ENCODE results near the gene SYNM.

SYNM gene

DNA sequence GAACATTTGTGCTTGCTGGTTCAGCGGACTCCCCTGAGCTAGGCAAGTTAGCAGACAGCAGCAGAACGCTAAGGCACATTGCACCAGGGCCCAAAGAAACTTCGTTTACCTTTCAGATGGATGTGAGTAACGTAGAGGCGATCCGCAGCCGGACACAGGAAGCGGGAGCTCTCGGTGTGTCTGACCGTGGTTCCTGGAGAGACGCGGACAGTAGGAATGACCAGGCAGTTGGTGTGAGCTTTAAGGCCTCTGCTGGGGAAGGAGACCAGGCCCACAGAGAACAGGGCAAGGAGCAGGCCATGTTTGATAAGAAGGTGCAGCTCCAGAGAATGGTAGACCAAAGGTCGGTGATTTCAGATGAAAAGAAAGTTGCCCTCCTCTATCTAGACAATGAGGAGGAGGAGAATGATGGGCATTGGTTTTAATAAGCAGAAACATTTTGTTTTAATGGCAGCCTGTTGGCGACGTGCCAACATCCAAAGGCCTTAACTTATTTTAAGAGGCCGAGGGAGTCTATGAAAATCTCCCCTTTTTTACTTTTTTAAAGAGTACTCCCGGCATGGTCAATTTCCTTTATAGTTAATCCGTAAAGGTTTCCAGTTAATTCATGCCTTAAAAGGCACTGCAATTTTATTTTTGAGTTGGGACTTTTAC is 27.9 kb downstream of the SYNM start:
- DNase-seq (ENCODE audit: extremely low spot score, insufficient read length, low read depth): no peak
- FAIRE-seq: no peak

DNA sequence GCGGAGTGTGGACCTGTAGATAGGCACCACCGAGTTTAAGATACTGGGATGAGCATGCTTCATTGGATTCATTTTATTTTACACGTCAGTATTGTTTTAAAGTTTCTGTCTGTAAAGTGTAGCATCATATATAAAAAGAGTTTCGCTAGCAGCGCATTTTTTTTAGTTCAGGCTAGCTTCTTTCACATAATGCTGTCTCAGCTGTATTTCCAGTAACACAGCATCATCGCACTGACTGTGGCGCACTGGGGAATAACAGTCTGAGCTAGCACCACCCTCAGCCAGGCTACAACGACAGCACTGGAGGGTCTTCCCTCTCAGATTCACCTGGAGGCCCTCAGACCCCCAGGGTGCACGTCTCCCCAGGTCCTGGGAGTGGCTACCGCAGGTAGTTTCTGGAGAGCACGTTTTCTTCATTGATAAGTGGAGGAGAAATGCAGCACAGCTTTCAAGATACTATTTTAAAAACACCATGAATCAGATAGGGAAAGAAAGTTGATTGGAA is 29.5 kb downstream of the SYNM start:
- FAIRE-seq (no peak), DNase-seq (ENCODE audit: extremely low spot score, insufficient read length, low read depth) (no peak)

DNA sequence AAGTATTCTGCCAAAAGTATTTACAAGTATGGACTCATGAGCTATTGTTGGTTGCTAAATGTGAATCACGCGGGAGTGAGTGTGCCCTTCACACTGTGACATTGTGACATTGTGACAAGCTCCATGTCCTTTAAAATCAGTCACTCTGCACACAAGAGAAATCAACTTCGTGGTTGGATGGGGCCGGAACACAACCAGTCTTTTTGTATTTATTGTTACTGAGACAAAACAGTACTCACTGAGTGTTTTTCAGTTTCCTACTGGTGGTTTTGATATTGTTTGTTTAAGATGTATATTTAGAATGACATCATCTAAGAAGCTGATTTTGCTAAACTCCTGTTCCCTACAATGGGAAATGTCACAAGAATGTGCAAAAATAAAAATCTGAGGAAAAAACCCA is 30.3 kb downstream of the SYNM start:
- FAIRE-seq (no peak), DNase-seq (ENCODE audit: extremely low spot score, insufficient read length, low read depth) (no peak)

DNA sequence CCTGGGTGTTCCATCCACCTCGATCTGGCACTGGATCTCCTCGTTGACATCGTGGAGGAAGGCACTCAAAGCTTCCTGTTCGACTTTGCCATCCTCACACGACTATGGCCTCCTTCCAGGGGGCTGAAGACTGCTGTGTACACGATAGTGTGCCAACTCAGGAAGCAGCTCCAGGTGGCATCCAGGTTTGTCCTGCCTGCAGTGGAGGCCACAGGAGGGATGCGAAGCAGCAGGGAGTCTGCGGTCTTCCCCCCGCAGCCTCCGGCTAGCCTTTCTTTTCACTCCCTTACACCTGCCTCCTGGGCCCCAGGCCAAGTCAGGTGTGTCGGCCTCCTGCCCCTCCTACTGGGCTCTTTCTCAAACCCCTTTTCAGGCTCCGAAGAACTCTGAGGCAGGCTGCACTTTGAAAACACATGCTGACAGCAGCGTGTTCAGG is 32.2 kb downstream of the SYNM start:
- no peak for DNase-seq (ENCODE audit: extremely low spot score, insufficient read length, low read depth)
- FAIRE-seq: no peak

DNA sequence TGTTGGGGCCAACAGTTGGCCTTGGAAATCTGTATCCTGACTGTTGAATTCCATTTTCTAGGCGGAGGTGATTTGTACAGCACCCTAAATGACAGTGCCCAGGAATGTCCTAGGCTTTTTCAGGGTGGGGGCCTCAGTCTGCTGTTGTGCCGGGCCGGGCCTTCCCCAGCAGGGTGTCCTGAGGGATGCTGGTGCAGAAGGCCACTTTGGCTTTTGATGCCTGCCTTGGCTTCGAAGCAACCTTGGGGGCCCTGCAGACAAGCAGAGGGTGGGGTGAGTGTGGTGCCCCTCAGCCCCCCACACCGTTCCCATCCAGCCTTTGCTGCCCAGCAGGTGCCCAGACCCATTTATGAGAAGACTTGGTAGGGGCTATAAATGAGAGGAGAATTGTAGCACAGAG is 33.0 kb downstream of the SYNM start:
- FAIRE-seq (no peak), DNase-seq (ENCODE audit: extremely low spot score, insufficient read length, low read depth) (no peak)

DNA sequence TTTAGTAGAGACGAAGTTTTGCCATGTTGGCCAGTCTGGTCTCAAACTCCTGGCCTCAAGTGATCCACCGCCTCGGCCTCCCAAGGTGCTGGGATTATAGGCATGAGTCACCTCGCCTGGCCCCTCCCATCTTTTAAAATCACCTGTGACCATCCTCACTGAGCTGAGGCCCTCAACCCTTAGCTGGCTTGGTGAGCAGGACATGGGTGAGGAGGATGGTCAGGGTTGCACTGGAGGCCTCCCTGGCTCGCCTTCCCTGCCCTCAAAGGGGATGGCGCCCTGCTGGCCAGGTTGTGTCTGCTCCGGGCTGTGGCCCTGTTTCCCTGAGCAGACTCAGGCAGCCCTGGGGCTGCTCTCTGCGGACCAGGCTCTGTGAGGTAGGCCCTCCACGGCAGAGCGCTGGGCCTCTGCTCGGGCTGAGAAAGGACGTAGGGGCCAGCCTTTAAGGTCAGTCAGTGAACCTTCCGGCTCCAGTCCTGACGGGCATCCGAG is 33.7 kb downstream of the SYNM start:
- FAIRE-seq (no peak), DNase-seq (ENCODE audit: extremely low spot score, insufficient read length, low read depth) (no peak)

DNA sequence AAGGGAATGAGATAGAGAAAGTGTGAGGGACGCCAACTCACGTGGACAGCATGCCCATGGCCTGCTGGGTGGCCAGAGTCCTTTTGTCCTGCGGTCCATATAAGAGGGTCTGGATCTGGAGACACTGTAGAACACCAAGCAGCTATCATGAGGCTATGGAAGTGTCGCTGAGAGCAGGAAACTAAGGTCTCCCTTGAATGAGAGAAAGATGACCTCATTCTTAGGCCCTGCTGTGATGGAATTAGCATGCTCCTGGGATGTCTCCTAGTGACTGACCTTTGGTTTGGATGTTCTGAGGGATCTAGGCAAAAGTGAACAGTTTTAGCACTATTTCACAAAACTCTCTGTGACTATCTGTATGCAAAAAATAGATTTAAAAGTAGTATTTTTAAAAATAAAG is 34.4 kb downstream of the SYNM start:
- DNase-seq (ENCODE audit: extremely low spot score, insufficient read length, low read depth): no peak
- no peak for FAIRE-seq

DNA sequence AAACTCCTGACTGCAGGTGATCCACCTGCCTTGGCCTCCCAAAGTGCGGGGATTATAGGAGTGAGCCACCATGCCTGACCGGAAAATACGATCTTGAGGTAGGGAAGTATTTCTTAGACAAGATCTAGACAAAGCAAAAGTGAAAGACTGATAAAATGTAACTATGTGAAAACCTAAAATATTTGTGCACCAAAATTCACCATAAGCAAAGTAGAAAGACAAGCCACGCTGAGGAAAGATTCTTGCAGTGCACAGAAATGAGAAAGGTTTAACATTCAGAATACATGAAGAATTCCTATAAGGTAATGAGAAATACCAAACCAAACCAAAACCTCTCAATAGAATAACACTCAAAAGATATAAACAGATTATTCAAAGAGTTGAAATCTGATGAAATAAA is 35.7 kb downstream of the SYNM start:
- no peak for FAIRE-seq

DNA sequence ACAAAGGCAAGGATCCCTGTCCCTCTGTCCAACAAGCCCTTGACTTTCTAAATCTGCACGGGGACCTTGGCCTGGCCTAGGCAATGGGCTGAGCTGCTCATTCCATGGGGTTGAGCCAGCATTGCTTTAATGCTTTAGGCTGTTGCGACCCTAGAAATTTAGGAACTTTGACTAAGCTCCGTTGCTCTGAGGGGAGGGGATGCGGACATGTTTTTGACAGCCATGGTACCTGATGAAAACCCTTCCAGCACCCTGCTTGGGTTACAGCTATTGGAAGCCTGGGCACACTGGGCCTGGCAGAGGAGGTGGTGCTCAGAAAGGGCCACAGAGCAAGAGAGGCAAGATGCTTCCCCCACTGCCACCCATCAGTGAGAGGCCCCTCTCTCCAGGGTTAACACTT is 37.1 kb downstream of the SYNM start:
- FAIRE-seq (no peak), DNase-seq (ENCODE audit: extremely low spot score, insufficient read length, low read depth) (no peak)

More for the DNA sequence above, 35.7 kb downstream of the SYNM start:
- DNase-seq (ENCODE audit: extremely low spot score, insufficient read length, low read depth): no peak

DNA sequence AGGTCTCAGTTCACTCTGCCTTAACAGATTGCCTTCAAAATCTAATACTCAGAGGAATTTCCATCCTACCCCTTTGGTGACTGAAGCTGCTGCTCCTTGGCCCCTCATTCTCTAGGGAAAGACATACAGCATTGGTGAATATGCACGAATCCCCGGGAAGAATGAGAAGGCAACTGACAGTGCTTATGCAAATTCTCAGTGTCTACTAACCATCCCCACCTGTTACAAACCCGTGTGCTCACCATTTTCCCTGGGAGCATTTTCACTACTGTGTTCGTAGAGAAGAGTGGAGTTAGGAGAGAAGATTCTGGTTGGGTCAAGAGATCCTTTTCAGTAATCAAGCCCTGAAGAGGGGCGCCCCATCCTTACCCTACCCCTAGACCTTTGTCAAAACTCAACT is 37.7 kb downstream of the SYNM start:
- FAIRE-seq: no peak
- DNase-seq (ENCODE audit: extremely low spot score, insufficient read length, low read depth): no peak

DNA sequence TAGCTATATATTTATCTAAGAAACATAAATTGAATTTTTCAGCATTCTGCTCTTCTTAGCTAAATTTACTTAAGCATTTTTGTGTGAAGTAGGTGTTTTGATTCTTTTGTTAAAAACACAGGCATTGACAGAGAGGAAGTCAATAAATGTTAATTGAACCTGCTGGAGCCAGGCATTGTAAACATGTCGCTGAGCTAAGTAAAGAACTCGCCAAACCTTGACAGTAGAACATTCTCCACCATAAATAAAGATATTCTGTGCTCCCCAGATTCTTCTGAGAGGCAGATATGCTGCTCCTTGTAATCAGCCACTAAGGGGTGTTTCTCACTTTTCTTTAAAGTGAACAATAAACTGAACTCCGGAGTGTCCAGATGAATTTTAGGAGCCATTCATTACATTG is 38.4 kb downstream of the SYNM start:
- FAIRE-seq (no peak), DNase-seq (ENCODE audit: extremely low spot score, insufficient read length, low read depth) (no peak)

DNA sequence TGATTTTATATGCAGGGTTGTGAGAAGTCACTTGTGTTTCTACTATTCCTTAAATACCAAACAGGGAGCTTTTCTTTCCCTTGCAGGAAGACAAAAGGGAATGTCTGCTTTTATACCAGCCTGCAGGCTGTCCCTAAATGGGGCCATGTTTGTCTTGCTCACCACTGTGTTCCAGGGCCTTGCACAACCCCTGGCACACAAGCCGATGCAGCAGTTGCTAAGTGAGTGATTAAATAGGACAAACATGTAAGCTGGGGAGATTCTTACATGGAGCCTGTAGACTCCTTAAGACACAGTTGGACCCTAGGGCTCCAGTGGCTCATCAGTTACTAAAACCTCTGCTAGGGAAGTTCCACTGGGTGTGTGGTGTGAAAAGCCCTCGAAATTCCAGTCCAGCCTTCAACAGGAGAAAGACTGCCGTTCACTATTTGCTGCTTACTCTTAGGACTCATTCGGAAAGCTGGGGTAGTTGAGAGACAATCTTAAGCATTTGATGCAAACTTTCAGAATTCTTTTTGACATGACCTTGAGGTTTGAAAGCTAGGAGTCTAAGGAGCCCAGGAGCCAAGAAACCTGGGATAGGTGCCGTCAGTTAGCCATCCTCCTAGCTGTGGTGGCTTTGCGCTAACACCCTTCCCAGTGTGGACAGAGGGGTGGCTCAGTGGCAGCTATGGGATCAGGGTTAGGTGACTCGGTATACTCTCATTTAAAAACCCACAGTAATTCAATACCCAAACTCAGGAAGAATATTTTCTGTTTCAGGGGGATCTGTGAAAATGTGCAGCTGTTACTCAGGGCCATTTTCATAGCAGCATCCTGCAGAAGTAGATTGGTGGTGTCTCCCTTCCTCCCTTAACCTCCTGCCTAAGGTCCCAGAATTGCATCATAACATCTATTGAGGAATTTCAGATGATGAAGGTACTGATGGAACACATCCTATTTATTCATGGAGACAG is 39.1 kb downstream of the SYNM start:
- DNase-seq (ENCODE audit: extremely low spot score, insufficient read length, low read depth) (no peak), FAIRE-seq (no peak)

DNA sequence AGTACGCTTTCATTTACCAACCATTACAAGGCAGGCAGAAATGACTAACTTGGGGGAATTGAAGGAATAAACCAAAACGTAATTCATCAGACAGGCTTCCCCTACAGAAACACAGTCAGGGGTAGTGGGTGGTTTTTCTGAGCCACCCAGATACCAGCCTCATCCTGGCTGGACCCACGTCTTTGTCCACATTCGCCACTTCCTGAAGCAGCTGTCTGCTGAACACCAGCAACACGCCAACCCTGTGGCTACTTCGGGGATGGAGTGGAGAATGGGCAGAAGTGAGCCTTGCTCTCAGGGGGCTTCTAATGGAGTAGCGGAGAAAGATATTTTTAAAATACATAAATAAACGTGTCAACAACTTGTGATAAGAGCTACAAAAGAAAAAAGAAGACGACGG is 40.1 kb downstream of the SYNM start:
- no peak for DNase-seq (ENCODE audit: extremely low spot score, insufficient read length, low read depth)
- no peak for FAIRE-seq

DNA sequence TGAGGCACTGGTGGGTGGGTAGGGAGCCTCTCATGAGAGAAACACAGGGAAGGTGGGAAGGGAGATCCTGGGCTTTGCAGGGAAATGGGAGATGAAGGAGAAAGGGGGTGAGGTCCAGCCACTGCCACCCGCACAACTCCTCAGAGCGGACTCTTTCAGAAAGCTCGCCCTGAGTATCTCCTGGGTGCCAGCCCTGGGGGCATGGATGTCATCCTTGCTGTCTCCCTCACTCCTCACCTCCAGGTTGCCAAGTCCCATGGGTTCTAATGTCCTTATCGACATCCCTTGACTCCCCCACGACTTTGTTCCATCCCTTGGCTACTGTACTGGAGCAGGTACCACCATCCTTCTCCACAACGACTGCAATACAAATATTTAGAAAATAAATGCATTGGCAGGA is 40.9 kb downstream of the SYNM start:
- DNase-seq (ENCODE audit: extremely low spot score, insufficient read length, low read depth): no peak
- no peak for FAIRE-seq

DNA sequence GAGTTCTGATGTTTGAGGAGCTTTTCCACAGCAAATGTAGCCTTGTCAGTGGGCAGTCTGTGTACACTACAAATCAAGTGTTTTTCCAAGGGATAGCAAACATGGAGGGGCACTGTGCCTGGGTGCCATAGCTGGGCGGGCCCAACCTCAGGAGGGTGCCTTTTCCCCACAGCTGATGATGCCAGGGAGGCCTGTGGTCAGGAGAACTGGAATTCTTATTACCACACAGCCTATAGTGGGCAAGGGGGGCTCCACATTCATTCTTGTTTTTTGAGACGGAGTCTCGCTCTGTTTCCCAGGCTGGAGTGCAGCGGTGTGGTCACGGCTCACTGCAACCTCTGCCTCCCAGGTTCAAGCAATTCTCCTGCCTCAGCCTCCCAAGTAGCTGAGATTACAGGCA is 41.8 kb downstream of the SYNM start:
- DNase-seq (ENCODE audit: extremely low spot score, insufficient read length, low read depth): no peak
- no peak for FAIRE-seq

DNA sequence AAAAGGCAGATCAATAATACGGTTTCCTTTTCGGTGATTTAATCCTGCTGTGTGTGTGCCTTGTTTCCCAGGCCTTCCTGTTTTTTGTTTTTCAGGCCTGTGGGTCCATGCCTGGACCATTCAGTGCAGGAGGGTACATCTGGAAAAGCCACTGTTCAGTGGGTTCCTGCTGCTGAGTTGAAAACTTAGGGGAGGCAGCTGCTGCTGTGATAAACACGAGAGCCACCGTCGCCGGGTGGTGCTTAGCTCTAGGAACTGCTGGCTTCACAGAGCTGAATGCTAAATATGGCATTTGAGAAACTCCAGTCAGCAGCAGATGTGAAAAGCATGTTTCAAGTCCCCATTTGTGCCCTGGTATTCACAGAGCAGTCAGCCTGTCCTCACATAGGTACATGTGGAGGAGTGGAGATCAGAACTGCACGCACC is 44.0 kb downstream of the SYNM start:
- no peak for FAIRE-seq
- DNase-seq (ENCODE audit: extremely low spot score, insufficient read length, low read depth): no peak

DNA sequence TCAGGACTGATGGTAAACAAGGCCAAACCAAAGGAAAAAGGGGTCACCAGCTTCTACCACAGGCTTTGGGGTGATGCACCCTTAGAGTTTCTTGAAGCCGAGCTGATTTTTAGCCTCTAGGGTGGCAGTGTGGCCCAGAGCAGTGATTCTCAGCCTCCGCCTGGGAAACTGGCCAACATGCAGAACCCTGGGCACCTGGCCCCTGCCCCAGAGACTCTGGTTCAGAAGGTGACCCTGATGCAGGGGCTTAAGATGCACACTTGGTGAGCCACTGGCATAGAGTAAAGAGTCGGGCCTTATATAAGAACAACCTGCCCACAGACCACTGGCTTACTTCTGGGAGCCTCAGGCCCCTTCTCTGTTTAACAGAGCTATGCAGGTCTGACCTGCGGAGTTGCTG is 44.5 kb downstream of the SYNM start:
- DNase-seq (ENCODE audit: extremely low spot score, insufficient read length, low read depth) (no peak), FAIRE-seq (no peak)

DNA sequence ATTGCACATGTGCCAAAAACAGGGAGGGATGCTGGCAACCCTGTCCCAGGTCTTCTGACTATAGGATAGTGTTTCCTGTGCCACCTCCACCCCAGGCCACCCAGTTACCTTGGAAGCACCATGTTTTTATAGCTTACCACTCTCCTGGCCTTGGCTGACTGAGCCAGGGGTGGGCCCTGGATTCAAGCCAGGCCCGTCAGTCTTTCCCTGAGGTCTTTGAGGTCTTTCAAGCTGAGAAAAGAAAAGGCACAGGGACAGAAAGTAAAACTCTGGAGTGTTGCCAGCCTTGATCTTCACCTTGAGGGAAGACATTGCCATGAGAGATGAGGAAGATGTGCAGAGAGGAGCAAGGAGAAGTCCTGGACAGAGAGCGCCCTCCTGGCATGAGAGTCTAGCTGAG is 46.3 kb downstream of the SYNM start:
- DNase-seq (ENCODE audit: extremely low spot score, insufficient read length, low read depth) (no peak), FAIRE-seq (no peak)

DNA sequence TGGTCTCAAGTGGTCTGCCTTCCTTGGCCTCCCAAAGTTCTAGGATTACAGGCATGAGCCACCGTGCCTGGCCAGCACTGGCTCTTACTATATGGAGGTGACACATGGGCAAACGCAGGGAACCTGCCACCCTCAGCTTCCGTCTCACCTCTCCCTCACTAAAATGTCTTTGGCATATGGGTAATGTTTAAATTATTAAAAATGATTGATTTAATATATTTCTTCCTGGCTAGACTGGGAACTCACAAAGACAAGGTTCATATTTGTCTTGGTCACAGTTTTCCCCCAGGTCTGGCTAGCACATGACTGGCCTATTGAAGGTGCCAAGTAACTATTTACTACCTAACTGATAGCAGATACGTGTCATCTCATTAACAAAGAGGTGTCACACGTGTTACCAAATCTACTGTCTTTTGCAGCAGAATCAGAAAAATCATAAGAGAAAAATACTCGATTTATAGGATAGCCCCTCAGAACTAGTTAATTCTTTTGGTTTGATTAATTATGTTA is 48.2 kb downstream of the SYNM start:
- no peak for DNase-seq (ENCODE audit: extremely low spot score, insufficient read length, low read depth)
- FAIRE-seq: no peak

DNA sequence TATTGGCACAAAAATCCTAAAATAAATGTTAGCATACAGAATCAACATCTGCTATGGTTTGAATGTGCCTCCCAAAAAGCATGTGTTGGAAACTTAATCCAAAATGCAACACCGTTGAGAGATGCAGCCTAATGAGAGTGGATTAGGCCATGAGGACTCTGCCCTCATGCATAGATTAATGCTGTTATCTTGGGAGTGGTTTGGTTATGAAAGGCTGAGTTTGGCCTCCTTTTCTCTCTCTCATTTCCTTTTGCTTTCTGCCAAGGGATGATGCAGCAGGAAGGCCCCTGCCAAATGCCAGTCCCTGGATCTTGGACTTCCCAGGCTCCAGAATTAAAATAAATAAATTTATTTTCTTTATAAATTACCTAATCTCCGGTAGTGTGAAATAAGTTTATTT is 49.4 kb downstream of the SYNM start:
- FAIRE-seq: no peak
- DNase-seq (ENCODE audit: extremely low spot score, insufficient read length, low read depth): no peak

DNA sequence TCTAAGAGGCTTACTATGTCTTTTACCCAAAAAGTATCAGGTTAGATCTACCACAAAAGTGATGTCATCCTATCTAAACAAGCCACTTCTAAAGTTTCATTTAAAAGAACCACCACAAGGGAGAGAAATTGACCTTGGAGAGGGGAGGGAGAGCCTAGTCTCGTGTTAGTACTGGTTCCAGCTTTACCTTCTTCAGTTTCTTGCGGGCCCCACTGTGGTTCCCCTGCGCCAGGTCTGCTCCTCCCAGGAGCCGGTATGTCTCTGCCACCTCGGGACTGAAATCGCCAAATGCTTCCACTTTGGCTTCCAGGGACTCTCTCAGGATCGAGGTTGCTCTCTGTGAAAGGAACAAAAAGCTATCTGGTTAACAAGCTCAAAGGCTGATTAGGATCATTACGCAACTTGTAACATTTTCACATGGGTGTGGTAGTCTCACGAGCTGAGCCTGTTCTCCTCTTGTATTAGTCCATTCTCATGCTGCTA is 51.1 kb downstream of the SYNM start:
- no peak for FAIRE-seq

More for the DNA sequence above, 51.1 kb downstream of the SYNM start:
- DNase-seq (ENCODE audit: extremely low spot score, insufficient read length, low read depth): no peak
